H1 (cell line): ENCODE measurements around the gene CPT1A. TPM values are rescaled to one million over a fixed set of nuclear protein-coding genes. Genes with fewer than 3 reads are reported as not detected.

ENCODE experiments used
- CTCF ChIA-PET: fragments of 300-600 bp; sonication (Branson Sonifier 250); formaldehyde crosslinking; loops from one replicate; lab custom pipeline; 2021; ENCODE audit not compliant: partially characterized antibody; lab: Charles Lee
- POLR2A ChIA-PET: fragments of 300-600 bp; sonication (Branson Sonifier 250); formaldehyde crosslinking; loops from one replicate; lab custom pipeline; 2021; ENCODE audit warnings: inconsistent platforms; ENCODE audit not compliant: partially characterized antibody; lab: Charles Lee
- DNase-seq, 2 experiments: peaks; one replicate each; pipeline versions ENCODE4 v3.0.0 to v3.0.0-alpha.2; 2010 to 2022; ENCODE audit warnings: low spot score in 2 of 2, low read depth in 1 of 2, mixed read lengths in 1 of 2
- FAIRE-seq: peaks from 2 replicates; lab custom pipeline; 2011; peaks lifted over from hg19 to GRCh38; lab: Jason Lieb, UNC
- H2AFZ ChIP-seq: 2 replicates; pipeline ENCODE4 v1.8.1; 2012; ENCODE audit warnings: low read length, inconsistent platforms
- H2AK5ac ChIP-seq: 2 replicates; pipeline ENCODE4 v1.6.1; 2013; ENCODE audit warnings: low read depth, low read length
- H2BK120ac ChIP-seq: replicated peaks from 2 replicates; pipeline ENCODE3; 2013; ENCODE audit warnings: low read depth, low read length, inconsistent platforms
- H2BK12ac ChIP-seq: 2 replicates; pipeline ENCODE4 v1.6.1; 2013; ENCODE audit warnings: low read depth, low read length
- H2BK15ac ChIP-seq: 2 replicates; pipeline ENCODE4 v1.6.1; 2013; ENCODE audit warnings: low read length
- H2BK20ac ChIP-seq: 2 replicates; pipeline ENCODE4 v1.6.1; 2013; ENCODE audit warnings: low read length
- H2BK5ac ChIP-seq: 2 replicates; pipeline ENCODE4 v1.6.1; 2013; ENCODE audit warnings: low read depth, low read length
- H3K14ac ChIP-seq: 2 replicates; pipeline ENCODE4 v1.6.1; 2013; ENCODE audit warnings: inconsistent platforms; ENCODE audit not compliant: insufficient read length
- H3K18ac ChIP-seq: 2 replicates; pipeline ENCODE4 v1.6.1; 2013; ENCODE audit warnings: low read length; ENCODE audit errors: extremely low read depth
- H3K23ac ChIP-seq: 2 replicates; pipeline ENCODE4 v1.6.1; 2013; ENCODE audit warnings: inconsistent platforms; ENCODE audit not compliant: insufficient read length
- H3K23me2 ChIP-seq: 2 replicates; pipeline ENCODE4 v1.6.1; 2013; ENCODE audit warnings: low read depth, low read length
- H3K27ac ChIP-seq: 2 replicates; pipeline ENCODE4 v1.6.1; 2011; ENCODE audit warnings: low read depth, low read length, inconsistent platforms
- H3K27me3 ChIP-seq, 4 experiments: replicated peaks in 1 of 4; 1 replicate in 1 of 4; 2 replicates in 3 of 4; pipeline versions ENCODE4 v1.6.1 to v1.8.1; 2011 to 2013; ENCODE audit warnings: low read length in 3 of 4, mild to moderate bottlenecking in 3 of 4, inconsistent platforms in 2 of 4, mixed read lengths in 2 of 4, moderate library complexity in 1 of 4; ENCODE audit not compliant: control insufficient read depth in 3 of 4, insufficient read depth in 3 of 4; ENCODE audit errors: extremely low read depth in 1 of 4
- H3K36me3 ChIP-seq, 4 experiments: 2 replicates each; pipeline versions ENCODE4 v1.6.1 to v1.8.1; 2011 to 2013; ENCODE audit warnings: mild to moderate bottlenecking in 4 of 4, low read length in 3 of 4, moderate library complexity in 2 of 4, control low read depth in 1 of 4, inconsistent platforms in 1 of 4; ENCODE audit not compliant: insufficient read depth in 4 of 4, control insufficient read depth in 2 of 4
- H3K4ac ChIP-seq: replicated peaks from 2 replicates; pipeline ENCODE3; 2013; ENCODE audit warnings: low read length, low read depth, mixed read lengths, inconsistent platforms; ENCODE audit not compliant: insufficient read length
- H3K4me1 ChIP-seq, 4 experiments: replicated peaks in 1 of 4; 1 replicate in 1 of 4; 2 replicates in 3 of 4; pipeline versions ENCODE4 v1.6.1 to v1.8.1; 2011 to 2013; ENCODE audit warnings: low read length in 3 of 4, inconsistent platforms in 2 of 4, mixed read lengths in 1 of 4; ENCODE audit not compliant: insufficient read depth in 4 of 4, control insufficient read depth in 3 of 4
- H3K4me2 ChIP-seq, 2 experiments: 2 replicates each; pipeline versions ENCODE4 v1.6.1 to v1.8.1; 2011 to 2013; ENCODE audit warnings: low read depth in 2 of 2, low read length in 2 of 2, control low read depth in 1 of 2, inconsistent platforms in 1 of 2, mild to moderate bottlenecking in 1 of 2; ENCODE audit not compliant: insufficient read depth in 1 of 2
- H3K4me3 ChIP-seq, 4 experiments: fragments of 200-600, 300-600 bp in 1 of 4; sonication (generic), shearing (Covaris generic), sonication (Bioruptor Twin) in 1 of 4; 2 replicates each; pipeline versions ENCODE4 v1.5.1 to v1.8.1; 2011 to 2016; ENCODE audit warnings: low read length in 4 of 4, low read depth in 3 of 4, control low read depth in 2 of 4, inconsistent platforms in 2 of 4, mild to moderate bottlenecking in 2 of 4, mixed read lengths in 1 of 4, moderate library complexity in 1 of 4; ENCODE audit not compliant: insufficient read depth in 2 of 4; ENCODE audit errors: extremely low read depth in 1 of 4
- H3K56ac ChIP-seq: replicated peaks from 2 replicates; pipeline ENCODE3; 2013; ENCODE audit warnings: low read depth, mild to moderate bottlenecking, mixed read lengths, low read length, inconsistent platforms; ENCODE audit not compliant: insufficient read length
- H3K79me1 ChIP-seq: 2 replicates; pipeline ENCODE4 v1.6.1; 2013; ENCODE audit warnings: low read depth, low read length, control low read depth
- H3K79me2 ChIP-seq, 2 experiments: 2 replicates each; pipeline versions ENCODE4 v1.6.1 to v1.8.1; 2012 to 2013; ENCODE audit warnings: low read length in 2 of 2, mild to moderate bottlenecking in 2 of 2, inconsistent platforms in 1 of 2; ENCODE audit not compliant: insufficient read depth in 2 of 2, control insufficient read depth in 1 of 2
- H3K9ac ChIP-seq, 4 experiments: replicated peaks in 1 of 4; 1 replicate in 1 of 4; 2 replicates in 3 of 4; pipeline versions ENCODE4 v1.6.1 to v1.8.1; 2011 to 2013; ENCODE audit warnings: low read depth in 3 of 4, low read length in 3 of 4, control low read depth in 2 of 4, mild to moderate bottlenecking in 2 of 4, moderate library complexity in 2 of 4, inconsistent platforms in 1 of 4; ENCODE audit errors: extremely low read depth in 1 of 4
- H3K9me3 ChIP-seq, 2 experiments: 2 replicates each; pipeline versions ENCODE4 v1.6.1 to v1.8.1; 2012 to 2013; ENCODE audit warnings: mild to moderate bottlenecking in 2 of 2, moderate library complexity in 2 of 2, control low read depth in 1 of 2, inconsistent platforms in 1 of 2, low read depth in 1 of 2, low read length in 1 of 2, mixed read lengths in 1 of 2; ENCODE audit not compliant: insufficient read depth in 2 of 2
- H4K20me1 ChIP-seq, 2 experiments: replicated peaks in 1 of 2; 2 replicates each; pipeline versions ENCODE3 to v1.8.1; 2011 to 2013; ENCODE audit warnings: inconsistent platforms in 2 of 2, low read length in 2 of 2, mild to moderate bottlenecking in 1 of 2; ENCODE audit not compliant: insufficient read depth in 2 of 2, control insufficient read depth in 1 of 2
- H4K5ac ChIP-seq: 2 replicates; pipeline ENCODE4 v1.6.1; 2013; ENCODE audit warnings: low read length, low read depth, mixed read lengths, inconsistent platforms; ENCODE audit not compliant: insufficient read length
- H4K8ac ChIP-seq: 2 replicates; pipeline ENCODE4 v1.8.0; 2013; ENCODE audit warnings: mild to moderate bottlenecking, moderate library complexity, low read length, inconsistent platforms; ENCODE audit not compliant: insufficient read depth; ENCODE audit errors: extremely low read depth
- H4K91ac ChIP-seq: replicated peaks from 2 replicates; pipeline ENCODE3; 2013; ENCODE audit warnings: low read length, mixed read lengths, inconsistent platforms; ENCODE audit not compliant: insufficient read length
- BCL11A ChIP-seq, 2 experiments: IDR thresholded peaks; one replicate each; pipeline ENCODE4 v1.6.1; 2011; ENCODE audit warnings: low read depth in 2 of 2, low read length in 2 of 2, mild to moderate bottlenecking in 2 of 2
- WGBS, 2 experiments: shearing (Covaris generic) in 1 of 2; methylation state at CpG; one replicate each; pipeline versions ENCODE4 v1.1.6 to v1.1.7; 2013 to 2015; ENCODE audit warnings: low lambda C conversion rate in 2 of 2, mixed read lengths in 2 of 2, inconsistent platforms in 1 of 2, low coverage in 1 of 2, missing lambda C conversion rate in 1 of 2; ENCODE audit not compliant: insufficient replicate concordance in 2 of 2, insufficient coverage in 1 of 2, insufficient read length in 1 of 2; ENCODE audit errors: extremely low coverage in 1 of 2, missing lambda C conversion rate in 1 of 2; 5-methylcytosine and 5-hydroxymethylcytosine counted together
- polyA plus RNA-seq, 7 experiments: library from polyadenylated mRNA; depleted of rRNA in 3 of 7; stranded (reverse) in 5 of 7; unstranded in 2 of 7; fragments of >200 nt in 5 of 7; fragments of 200-250 nt in 2 of 7; gene quantifications; 1 replicate in 5 of 7; 2 replicates in 1 of 7; 4 replicates in 1 of 7; pipeline versions ENCODE4 v1.2.1 to v1.2.3, GENCODE V29; 2011 to 2013; ENCODE audit warnings: missing spikeins in 2 of 7, mixed read lengths in 2 of 7
- total RNA-seq: library from RNA; stranded (reverse); fragmentation: NEBNext Ultra II Directional; extraction: Animal tissue kit (Norgen Biotek cat#: 25700); gene quantifications from 2 replicates; pipeline ENCODE4 v1.2.1, GENCODE V29; 2021

The CPT1A gene
- total and polyA plus RNA-seq, 2 of the 8 experiments (the other 6 are each of a cell fraction or from before 2014, with no cell fraction given) = 2.9 to 12.2 TPM

- CTCF ChIA-PET = interaction anchor here (0.8 kb wide), 1 partner anchor 37 kb away, joined by 5 read pairs; no protein-coding TSS in a partner anchor
- Histone ChIP-seq H2BK120ac (no peak overlapping the region), H2AK5ac (no peak overlapping the region), H2BK5ac (no peak overlapping the region), H4K91ac (no peak overlapping the region), H3K18ac (no peak overlapping the region), H3K14ac (no peak overlapping the region), H3K9me3 (no peaks in the 10 kb centered on the region), H3K27ac (no peak overlapping the region), H2AFZ (no peak overlapping the region), H3K56ac (no peak overlapping the region), H3K79me1 (no peaks in the 10 kb centered on the region), H2BK20ac (no peak overlapping the region)
- POLR2A ChIA-PET = no interaction called here
- DNase-seq = no peak
- no peak for TF ChIP-seq BCL11A (IDR thresholded peaks at IDR 0.05; ENCODE audit: low read depth in 2 of 2, low read length in 2 of 2)
- TF ChIP-seq, all 59 proteins: peak for 0
- no peak for FAIRE-seq
- H3K4ac ChIP-seq = no peak overlapping the region
- peaks cover 12% of the 10 kb centered on the region; the same call in 1 of the 2 replicates for H3K23me2 ChIP-seq
- no peak overlapping the region for H2BK15ac ChIP-seq
- H4K5ac ChIP-seq = no peak overlapping the region
- no peak overlapping the region for H3K23ac ChIP-seq
- H3K9ac ChIP-seq = no peak overlapping the region
- WGBS, 2 experiments = 92% methylated on average over 4 of the region's 4 CpGs; no CpG with 5 or more reads in 1 of the 2 experiments
- H3K27me3 ChIP-seq = peaks cover 0 to 16% (median 8%) of the 10 kb centered on the region in 4 experiments; a peak in 6 of 7 replicates
- H2BK12ac ChIP-seq = no peak overlapping the region
- H4K20me1 ChIP-seq = peaks cover 2 to 4% of the 10 kb centered on the region in 2 experiments
- H4K8ac ChIP-seq = no peak overlapping the region
- peaks cover 1 to 10% (median 3%) of the 10 kb centered on the region in 4 experiments for H3K4me1 ChIP-seq
- no peak overlapping the region for H3K4me2 ChIP-seq
- no peaks in the 10 kb centered on the region for H3K79me2 ChIP-seq
- no peak overlapping the region for H3K4me3 ChIP-seq
- H3K36me3 ChIP-seq = no peaks in the 10 kb centered on the region
These were observed 6.0 kb downstream of the CPT1A start for GRCh38 chr11:68835749-68836148.
